Endodermal cell (in vitro differentiated cells): Measurements from ENCODE around the gene SRGAP1. TPM values are rescaled to one million over a fixed set of nuclear protein-coding genes. Genes with fewer than 3 reads are reported as not detected.

Experiments
- DNase-seq: peaks from one replicate; pipeline ENCODE4 v3.0.0-alpha.2; 2017
- H3K27ac ChIP-seq: 2 replicates; pipeline ENCODE4 v1.5.1; 2013; ENCODE audit warnings: mild to moderate bottlenecking, low read depth, low read length, moderate library complexity
- H3K27me3 ChIP-seq: 2 replicates; pipeline ENCODE4 v1.6.1; 2013; ENCODE audit warnings: mild to moderate bottlenecking, low read length, moderate library complexity; ENCODE audit not compliant: insufficient read depth, control insufficient read depth, poor library complexity, severe bottlenecking
- H3K36me3 ChIP-seq: 2 replicates; pipeline ENCODE4 v1.7.0; 2013; ENCODE audit warnings: mild to moderate bottlenecking, low read length, moderate library complexity; ENCODE audit not compliant: control insufficient read depth, insufficient read depth
- H3K4me1 ChIP-seq: one replicate; pipeline ENCODE4 v1.7.0; 2013; ENCODE audit warnings: low read length; ENCODE audit not compliant: control insufficient read depth, insufficient read depth
- H3K4me3 ChIP-seq: 2 replicates; pipeline ENCODE4 v1.5.1; 2013; ENCODE audit warnings: mild to moderate bottlenecking, low read length, moderate library complexity
- H3K9ac ChIP-seq: 2 replicates; pipeline ENCODE4 v1.6.1; 2013; ENCODE audit warnings: mild to moderate bottlenecking, low read length, moderate library complexity; ENCODE audit not compliant: poor library complexity, severe bottlenecking; ENCODE audit errors: extremely low read depth
- H3K9me3 ChIP-seq: 2 replicates; pipeline ENCODE4 v1.6.1; 2013; ENCODE audit warnings: mild to moderate bottlenecking, low read length, moderate library complexity; ENCODE audit not compliant: control insufficient read depth
- H3K27ac Mint-ChIP-seq: 2 replicates; pipeline ENCODE4 v1.8.0; 2020; ENCODE audit warnings: mixed read lengths
- H3K27me3 Mint-ChIP-seq: 2 replicates; pipeline ENCODE4 v1.8.0; 2021; ENCODE audit warnings: mild to moderate bottlenecking, mixed read lengths; ENCODE audit not compliant: insufficient read depth
- H3K36me3 Mint-ChIP-seq: 2 replicates; pipeline ENCODE4 v1.8.0; 2020; ENCODE audit warnings: low read depth, mixed read lengths
- H3K4me1 Mint-ChIP-seq: 2 replicates; pipeline ENCODE4 v1.8.0; 2020; ENCODE audit warnings: mixed read lengths
- H3K4me3 Mint-ChIP-seq: 2 replicates; pipeline ENCODE4 v1.8.0; 2020; ENCODE audit warnings: mild to moderate bottlenecking, moderate library complexity, mixed read lengths
- H3K9me3 Mint-ChIP-seq: 2 replicates; pipeline ENCODE4 v1.8.0; 2020; ENCODE audit warnings: mild to moderate bottlenecking, mixed read lengths
- CTCF ChIP-seq: fragments of 200-600 bp; sonication (generic); conservative IDR thresholded peaks from 2 replicates; pipeline ENCODE4 v1.5.0; 2021; ENCODE audit warnings: antibody characterized with exemption, mild to moderate bottlenecking
- WGBS, 2 experiments: methylation state at CpG; one replicate each; pipeline versions ENCODE4 v1.1.5 to v1.1.7; 2013; ENCODE audit warnings: missing lambda C conversion rate in 2 of 2, mixed read lengths in 1 of 2; ENCODE audit not compliant: insufficient coverage in 1 of 2, insufficient read length in 1 of 2; 5-methylcytosine and 5-hydroxymethylcytosine counted together
- total RNA-seq, 2 donors: library from RNA; stranded (reverse); fragmentation: NEBNext Ultra II Directional in 1 of 2; extraction: Animal tissue kit (Norgen Biotek cat#: 25700) in 1 of 2; gene quantifications; 2 replicates in 1 of 2; 3 replicates in 1 of 2; pipeline ENCODE4 v1.2.1, GENCODE V29; 2021

The SRGAP1 gene
- total RNA-seq, 2 donors from 2014 or later = 10.6 to 13.4 TPM

GRCh38 chr12:64170024-64170423 is 325.5 kb downstream of the SRGAP1 start:
- Mint-ChIP-seq H3K4me1 (peaks cover 13% of the 10 kb centered on the region), H3K4me3 (no peak overlapping the region), H3K27ac (peak overlapping the region; percentile 17), H3K36me3 (no peaks in the 10 kb centered on the region), H3K27me3 (no peaks in the 10 kb centered on the region), H3K9me3 (peaks cover 7% of the 10 kb centered on the region)
- H3K9me3 ChIP-seq = no peaks in the 10 kb centered on the region
- H3K4me3 ChIP-seq = no peak overlapping the region
- H3K27me3 ChIP-seq = no peaks in the 10 kb centered on the region
- TF ChIP-seq CTCF = no peak
- H3K4me1 ChIP-seq = no peaks in the 10 kb centered on the region
- 87 to 97% methylated on average over 3 of the region's 3 CpGs for WGBS, 2 experiments
- no peak overlapping the region for H3K27ac ChIP-seq
- no peak for DNase-seq
- no peaks in the 10 kb centered on the region for H3K36me3 ChIP-seq
- no peak overlapping the region for H3K9ac ChIP-seq

- H3K4me3 Mint-ChIP-seq = no peak overlapping the region
- WGBS, 2 experiments = 94 to 100% methylated on average over 1 to 3 of the region's 3 CpGs
Measured at GRCh38 chr12:64170730-64171129, 326.2 kb downstream of the SRGAP1 start.

GRCh38 chr12:64171715-64172114 is 327.2 kb downstream of the SRGAP1 start:
- no peaks in the 10 kb centered on the region for H3K4me1 ChIP-seq
- no peaks in the 10 kb centered on the region for H3K9me3 ChIP-seq
- Mint-ChIP-seq H3K4me3 (no peak overlapping the region), H3K4me1 (peaks cover 13% of the 10 kb centered on the region), H3K27me3 (no peaks in the 10 kb centered on the region), H3K9me3 (peaks cover 2% of the 10 kb centered on the region), H3K36me3 (no peaks in the 10 kb centered on the region), H3K27ac (peak overlapping the region; percentile 17)
- no peak overlapping the region for H3K9ac ChIP-seq
- WGBS, 2 experiments = 94% methylated on average over 1 of the region's 1 CpG; no CpG with 5 or more reads in 1 of the 2 experiments
- no peak for TF ChIP-seq CTCF
- H3K27ac ChIP-seq = no peak overlapping the region
- H3K27me3 ChIP-seq = no peaks in the 10 kb centered on the region
- no peaks in the 10 kb centered on the region for H3K36me3 ChIP-seq
- H3K4me3 ChIP-seq = no peak overlapping the region
- no peak for DNase-seq

More at GRCh38 chr12:64170730-64171129, 326.2 kb downstream of the SRGAP1 start:
- no peaks in the 10 kb centered on the region for H3K36me3 Mint-ChIP-seq
- TF ChIP-seq CTCF = no peak
- no peak overlapping the region for H3K27ac ChIP-seq
- H3K27me3 Mint-ChIP-seq = no peaks in the 10 kb centered on the region
- H3K36me3 ChIP-seq = no peaks in the 10 kb centered on the region
- peaks cover 13% of the 10 kb centered on the region for H3K4me1 Mint-ChIP-seq
- H3K9me3 Mint-ChIP-seq = peaks cover 6% of the 10 kb centered on the region
- no peaks in the 10 kb centered on the region for H3K9me3 ChIP-seq
- no peaks in the 10 kb centered on the region for H3K4me1 ChIP-seq
- no peak overlapping the region for H3K4me3 ChIP-seq
- H3K9ac ChIP-seq = no peak overlapping the region
- H3K27ac Mint-ChIP-seq = no peak overlapping the region
- no peaks in the 10 kb centered on the region for H3K27me3 ChIP-seq
- no peak for DNase-seq
